GM23338 (cell line): ENCODE data around the gene C2orf92. TPM values are rescaled to one million over a fixed set of nuclear protein-coding genes. Genes with fewer than 3 reads are reported as not detected.
A peak's percentile ranks its signal among the peaks of the same experiment; 100 is the strongest.

ENCODE experiments used
- ATAC-seq: fragments of 200-7000 bp; cut with Tn5 transposase; 3 replicates; pipeline ENCODE4 v1.9.1; 2020
- DNase-seq: peaks from one replicate; pipeline ENCODE4 v3.0.0-alpha.2; 2015; ENCODE audit warnings: low spot score
- H2AFZ ChIP-seq: fragments of 200-600 bp; sonication (generic); 2 replicates; pipeline ENCODE4 v1.8.0; 2016; ENCODE audit warnings: antibody characterized with exemption, mild to moderate bottlenecking, moderate library complexity
- H3F3A ChIP-seq: fragments of 200-600 bp; sonication (generic); replicated peaks from 2 replicates; pipeline ENCODE4 v1.8.0; 2017; ENCODE audit warnings: antibody characterized with exemption, mixed run types, low read depth
- H3K27ac ChIP-seq: fragments of 200-600 bp; sonication (generic); 2 replicates; pipeline ENCODE4 v1.6.1; 2016; ENCODE audit warnings: low read depth
- H3K27me3 ChIP-seq: fragments of 200-600 bp; sonication (generic); 2 replicates; pipeline ENCODE4 v1.8.0; 2016; ENCODE audit warnings: mild to moderate bottlenecking, mixed run types, moderate library complexity; ENCODE audit not compliant: insufficient read depth
- H3K36me3 ChIP-seq: fragments of 200-600 bp; sonication (generic); 2 replicates; pipeline ENCODE4 v1.8.0; 2016; ENCODE audit warnings: mild to moderate bottlenecking; ENCODE audit not compliant: insufficient read depth
- H3K4me1 ChIP-seq: fragments of 200-600 bp; sonication (generic); 2 replicates; pipeline ENCODE4 v1.8.0; 2016; ENCODE audit warnings: mild to moderate bottlenecking, moderate library complexity; ENCODE audit not compliant: insufficient read depth
- H3K4me2 ChIP-seq: fragments of 200-600 bp; sonication (generic); 2 replicates; pipeline ENCODE4 v1.7.1; 2017; ENCODE audit warnings: mixed run types
- H3K4me3 ChIP-seq: fragments of 200-600 bp; sonication (generic); 2 replicates; pipeline ENCODE4 v1.6.1; 2016; ENCODE audit warnings: mixed run types
- H3K79me2 ChIP-seq: fragments of 200-600 bp; sonication (generic); replicated peaks from 2 replicates; pipeline ENCODE4 v1.8.0; 2017; ENCODE audit warnings: mild to moderate bottlenecking; ENCODE audit not compliant: insufficient read depth
- H3K9me2 ChIP-seq: fragments of 200-600 bp; sonication (generic); 2 replicates; pipeline ENCODE4 v1.8.0; 2017; ENCODE audit not compliant: insufficient read depth
- H4K20me1 ChIP-seq: fragments of 200-600 bp; sonication (generic); replicated peaks from 2 replicates; pipeline ENCODE4 v1.8.0; 2017; ENCODE audit warnings: mild to moderate bottlenecking; ENCODE audit not compliant: insufficient read depth
- H3K27ac Mint-ChIP-seq: 2 replicates; pipeline ENCODE4 v1.8.0; 2020; ENCODE audit warnings: inconsistent platforms, mild to moderate bottlenecking, moderate library complexity, mixed read lengths
- H3K27me3 Mint-ChIP-seq: 3 replicates; pipeline ENCODE4 v1.8.0; 2022; ENCODE audit warnings: low read depth, mild to moderate bottlenecking, moderate library complexity, mixed read lengths, inconsistent platforms; ENCODE audit not compliant: insufficient read depth, poor library complexity
- H3K36me3 Mint-ChIP-seq: 3 replicates; pipeline ENCODE4 v1.8.0; 2021; ENCODE audit warnings: low read depth, mild to moderate bottlenecking, inconsistent platforms, moderate library complexity, mixed read lengths
- H3K4me1 Mint-ChIP-seq: 3 replicates; pipeline ENCODE4 v1.8.0; 2020; ENCODE audit warnings: mild to moderate bottlenecking, inconsistent platforms, mixed read lengths
- H3K4me3 Mint-ChIP-seq: 3 replicates; pipeline ENCODE4 v1.8.0; 2021; ENCODE audit warnings: moderate library complexity, mild to moderate bottlenecking, inconsistent platforms, mixed read lengths
- H3K9me3 Mint-ChIP-seq: 3 replicates; pipeline ENCODE4 v1.8.0; 2020; ENCODE audit warnings: moderate library complexity, mild to moderate bottlenecking, inconsistent platforms, mixed read lengths
- CREB1 ChIP-seq: fragments of 250-450 bp; sonication (Bioruptor Pico); IDR thresholded peaks from 2 replicates; pipeline ENCODE4 v1.5.0; 2020; ENCODE audit warnings: low read depth, mild to moderate bottlenecking, moderate library complexity
- EZH2 ChIP-seq: fragments of 200-600 bp; sonication (generic); IDR thresholded peaks from one replicate; pipeline ENCODE4 v1.8.0; 2017; ENCODE audit warnings: antibody characterized with exemption, mild to moderate bottlenecking, low read depth; ENCODE audit not compliant: unreplicated experiment
- EZH2phosphoT487 ChIP-seq: fragments of 200-600 bp; sonication (generic); IDR thresholded peaks from one replicate; pipeline ENCODE4 v1.8.1; 2018; ENCODE audit warnings: antibody characterized with exemption; ENCODE audit not compliant: unreplicated experiment
- JUNB ChIP-seq: IDR thresholded peaks from one replicate; pipeline ENCODE4 v1.6.1; 2016; ENCODE audit warnings: antibody characterized with exemption; ENCODE audit not compliant: unreplicated experiment
- NANOG ChIP-seq: IDR thresholded peaks from 2 replicates; pipeline ENCODE4 v1.6.1; 2016; ENCODE audit warnings: antibody characterized with exemption, borderline replicate concordance
- POLR2AphosphoS5 ChIP-seq: IDR thresholded peaks from 2 replicates; pipeline ENCODE4 v1.6.1; 2016; ENCODE audit warnings: antibody characterized with exemption, low read depth
- STAT1 ChIP-seq: IDR thresholded peaks from one replicate; pipeline ENCODE4 v1.6.1; 2016; ENCODE audit warnings: antibody characterized with exemption; ENCODE audit not compliant: unreplicated experiment
- ZNF114 ChIP-seq: fragments of 250-450 bp; sonication (Bioruptor Pico); IDR thresholded peaks from 2 replicates; pipeline ENCODE4 v1.5.0; 2020; ENCODE audit warnings: mild to moderate bottlenecking, moderate library complexity
- ZNF331 ChIP-seq: fragments of 250-450 bp; sonication (Bioruptor Pico); IDR thresholded peaks from 2 replicates; pipeline ENCODE4 v1.5.0; 2020; ENCODE audit warnings: low read depth, mild to moderate bottlenecking, moderate library complexity
- polyA plus RNA-seq: library from polyadenylated mRNA; unstranded; fragments of >200 nt; fragmentation: Nextera tagmentation; extraction: Ambion mirVana; gene quantifications from 2 replicates; pipeline ENCODE4 v1.2.1, GENCODE V29; 2016
- total RNA-seq: library from RNA; depleted of rRNA; stranded (reverse); fragments of >200 nt; shearing (Covaris generic); gene quantifications from 2 replicates; pipeline ENCODE4 v1.2.3, GENCODE V29; 2014
- TF ChIP-seq, protein P1 (sequence below), 2 experiments: fragments of 200-600 bp in 1 of 2; sonication (generic) in 1 of 2; conservative IDR thresholded peaks; 2 replicates each; pipeline versions ENCODE4 v1.5.1 to v1.6.1; 2016 to 2017; ENCODE audit warnings: antibody characterized with exemption in 2 of 2, low read depth in 2 of 2, mild to moderate bottlenecking in 2 of 2, moderate library complexity in 1 of 2
- TF ChIP-seq, protein P2 (sequence below): IDR thresholded peaks from one replicate; pipeline ENCODE4 v1.6.1; 2018; ENCODE audit warnings: antibody characterized with exemption; ENCODE audit not compliant: unreplicated experiment
- TF ChIP-seq, protein P3 (sequence below): fragments of 250-450 bp; sonication (Bioruptor Pico); IDR thresholded peaks from 2 replicates; pipeline ENCODE4 v1.5.0; 2020; ENCODE audit warnings: mild to moderate bottlenecking, moderate library complexity
- TF ChIP-seq, protein P4 (sequence below): IDR thresholded peaks from 2 replicates; pipeline ENCODE4 v1.6.1; 2016; ENCODE audit warnings: antibody characterized with exemption

C2orf92 gene
- total and polyA plus RNA-seq, 2 experiments from 2014 or later: 1.7 to 2.6 TPM

DNA sequence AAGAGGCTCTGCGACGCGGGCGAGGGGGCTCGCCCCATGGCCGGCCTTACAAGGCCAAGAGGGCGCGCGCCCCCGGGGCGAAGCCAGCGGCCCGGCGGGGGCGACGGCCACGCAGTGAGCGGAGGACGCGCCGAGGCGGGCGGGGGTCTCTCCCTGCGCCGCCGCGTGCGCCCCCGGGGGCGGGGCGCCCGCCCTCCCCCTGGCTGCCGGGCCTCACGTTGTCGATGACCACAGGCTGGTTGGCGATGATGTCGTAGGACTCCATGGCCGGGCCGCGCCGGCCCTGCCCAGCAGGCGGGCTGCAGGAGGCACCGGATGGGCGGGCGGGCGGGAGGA is 5.9 kb upstream of the C2orf92 start:
- H3K4me2 ChIP-seq: peak overlapping the region; percentile 98
- peak overlapping the region; percentile 64 for H3K4me3 ChIP-seq
- Mint-ChIP-seq H3K4me3 (peak overlapping the region; percentile 89; the same call in 2 of the 3 replicates), H3K9me3 (no peaks in the 10 kb centered on the region), H3K27me3 (peaks cover 6% of the 10 kb centered on the region), H3K4me1 (peaks cover 19% of the 10 kb centered on the region), H3K36me3 (peaks cover 1% of the 10 kb centered on the region; the same call in 2 of the 3 replicates), H3K27ac (no peak overlapping the region)
- H2AFZ ChIP-seq: no peak overlapping the region; the same call in 1 of the 2 replicates
- H3K4me1 ChIP-seq: peaks cover 18% of the 10 kb centered on the region
- no peak for DNase-seq
- H4K20me1 ChIP-seq: peaks cover 10% of the 10 kb centered on the region; the same call in 1 of the 2 replicates
- no peaks in the 10 kb centered on the region for H3K36me3 ChIP-seq
- no peaks in the 10 kb centered on the region for H3K27me3 ChIP-seq
- ATAC-seq: no peak
- peaks cover 22% of the 10 kb centered on the region for H3K79me2 ChIP-seq
- H3K9me2 ChIP-seq: no peaks in the 10 kb centered on the region
- H3F3A ChIP-seq: peaks cover 3% of the 10 kb centered on the region; the same call in 1 of the 2 replicates
- peak overlapping the region; percentile 92 for H3K27ac ChIP-seq
- TF ChIP-seq, protein P1, sequence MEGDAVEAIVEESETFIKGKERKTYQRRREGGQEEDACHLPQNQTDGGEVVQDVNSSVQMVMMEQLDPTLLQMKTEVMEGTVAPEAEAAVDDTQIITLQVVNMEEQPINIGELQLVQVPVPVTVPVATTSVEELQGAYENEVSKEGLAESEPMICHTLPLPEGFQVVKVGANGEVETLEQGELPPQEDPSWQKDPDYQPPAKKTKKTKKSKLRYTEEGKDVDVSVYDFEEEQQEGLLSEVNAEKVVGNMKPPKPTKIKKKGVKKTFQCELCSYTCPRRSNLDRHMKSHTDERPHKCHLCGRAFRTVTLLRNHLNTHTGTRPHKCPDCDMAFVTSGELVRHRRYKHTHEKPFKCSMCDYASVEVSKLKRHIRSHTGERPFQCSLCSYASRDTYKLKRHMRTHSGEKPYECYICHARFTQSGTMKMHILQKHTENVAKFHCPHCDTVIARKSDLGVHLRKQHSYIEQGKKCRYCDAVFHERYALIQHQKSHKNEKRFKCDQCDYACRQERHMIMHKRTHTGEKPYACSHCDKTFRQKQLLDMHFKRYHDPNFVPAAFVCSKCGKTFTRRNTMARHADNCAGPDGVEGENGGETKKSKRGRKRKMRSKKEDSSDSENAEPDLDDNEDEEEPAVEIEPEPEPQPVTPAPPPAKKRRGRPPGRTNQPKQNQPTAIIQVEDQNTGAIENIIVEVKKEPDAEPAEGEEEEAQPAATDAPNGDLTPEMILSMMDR (conservative IDR thresholded peaks at IDR 0.05; ENCODE audit: low read depth in 2 of 2): no peak
- no peak for TF ChIP-seq EZH2phosphoT487
- no peak for TF ChIP-seq STAT1
- no peak for TF ChIP-seq NANOG
- TF ChIP-seq, protein P2, sequence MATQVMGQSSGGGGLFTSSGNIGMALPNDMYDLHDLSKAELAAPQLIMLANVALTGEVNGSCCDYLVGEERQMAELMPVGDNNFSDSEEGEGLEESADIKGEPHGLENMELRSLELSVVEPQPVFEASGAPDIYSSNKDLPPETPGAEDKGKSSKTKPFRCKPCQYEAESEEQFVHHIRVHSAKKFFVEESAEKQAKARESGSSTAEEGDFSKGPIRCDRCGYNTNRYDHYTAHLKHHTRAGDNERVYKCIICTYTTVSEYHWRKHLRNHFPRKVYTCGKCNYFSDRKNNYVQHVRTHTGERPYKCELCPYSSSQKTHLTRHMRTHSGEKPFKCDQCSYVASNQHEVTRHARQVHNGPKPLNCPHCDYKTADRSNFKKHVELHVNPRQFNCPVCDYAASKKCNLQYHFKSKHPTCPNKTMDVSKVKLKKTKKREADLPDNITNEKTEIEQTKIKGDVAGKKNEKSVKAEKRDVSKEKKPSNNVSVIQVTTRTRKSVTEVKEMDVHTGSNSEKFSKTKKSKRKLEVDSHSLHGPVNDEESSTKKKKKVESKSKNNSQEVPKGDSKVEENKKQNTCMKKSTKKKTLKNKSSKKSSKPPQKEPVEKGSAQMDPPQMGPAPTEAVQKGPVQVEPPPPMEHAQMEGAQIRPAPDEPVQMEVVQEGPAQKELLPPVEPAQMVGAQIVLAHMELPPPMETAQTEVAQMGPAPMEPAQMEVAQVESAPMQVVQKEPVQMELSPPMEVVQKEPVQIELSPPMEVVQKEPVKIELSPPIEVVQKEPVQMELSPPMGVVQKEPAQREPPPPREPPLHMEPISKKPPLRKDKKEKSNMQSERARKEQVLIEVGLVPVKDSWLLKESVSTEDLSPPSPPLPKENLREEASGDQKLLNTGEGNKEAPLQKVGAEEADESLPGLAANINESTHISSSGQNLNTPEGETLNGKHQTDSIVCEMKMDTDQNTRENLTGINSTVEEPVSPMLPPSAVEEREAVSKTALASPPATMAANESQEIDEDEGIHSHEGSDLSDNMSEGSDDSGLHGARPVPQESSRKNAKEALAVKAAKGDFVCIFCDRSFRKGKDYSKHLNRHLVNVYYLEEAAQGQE: no peak
- no peak for TF ChIP-seq CREB1 (CRISPR knock-in tag)
- TF ChIP-seq, protein P3, sequence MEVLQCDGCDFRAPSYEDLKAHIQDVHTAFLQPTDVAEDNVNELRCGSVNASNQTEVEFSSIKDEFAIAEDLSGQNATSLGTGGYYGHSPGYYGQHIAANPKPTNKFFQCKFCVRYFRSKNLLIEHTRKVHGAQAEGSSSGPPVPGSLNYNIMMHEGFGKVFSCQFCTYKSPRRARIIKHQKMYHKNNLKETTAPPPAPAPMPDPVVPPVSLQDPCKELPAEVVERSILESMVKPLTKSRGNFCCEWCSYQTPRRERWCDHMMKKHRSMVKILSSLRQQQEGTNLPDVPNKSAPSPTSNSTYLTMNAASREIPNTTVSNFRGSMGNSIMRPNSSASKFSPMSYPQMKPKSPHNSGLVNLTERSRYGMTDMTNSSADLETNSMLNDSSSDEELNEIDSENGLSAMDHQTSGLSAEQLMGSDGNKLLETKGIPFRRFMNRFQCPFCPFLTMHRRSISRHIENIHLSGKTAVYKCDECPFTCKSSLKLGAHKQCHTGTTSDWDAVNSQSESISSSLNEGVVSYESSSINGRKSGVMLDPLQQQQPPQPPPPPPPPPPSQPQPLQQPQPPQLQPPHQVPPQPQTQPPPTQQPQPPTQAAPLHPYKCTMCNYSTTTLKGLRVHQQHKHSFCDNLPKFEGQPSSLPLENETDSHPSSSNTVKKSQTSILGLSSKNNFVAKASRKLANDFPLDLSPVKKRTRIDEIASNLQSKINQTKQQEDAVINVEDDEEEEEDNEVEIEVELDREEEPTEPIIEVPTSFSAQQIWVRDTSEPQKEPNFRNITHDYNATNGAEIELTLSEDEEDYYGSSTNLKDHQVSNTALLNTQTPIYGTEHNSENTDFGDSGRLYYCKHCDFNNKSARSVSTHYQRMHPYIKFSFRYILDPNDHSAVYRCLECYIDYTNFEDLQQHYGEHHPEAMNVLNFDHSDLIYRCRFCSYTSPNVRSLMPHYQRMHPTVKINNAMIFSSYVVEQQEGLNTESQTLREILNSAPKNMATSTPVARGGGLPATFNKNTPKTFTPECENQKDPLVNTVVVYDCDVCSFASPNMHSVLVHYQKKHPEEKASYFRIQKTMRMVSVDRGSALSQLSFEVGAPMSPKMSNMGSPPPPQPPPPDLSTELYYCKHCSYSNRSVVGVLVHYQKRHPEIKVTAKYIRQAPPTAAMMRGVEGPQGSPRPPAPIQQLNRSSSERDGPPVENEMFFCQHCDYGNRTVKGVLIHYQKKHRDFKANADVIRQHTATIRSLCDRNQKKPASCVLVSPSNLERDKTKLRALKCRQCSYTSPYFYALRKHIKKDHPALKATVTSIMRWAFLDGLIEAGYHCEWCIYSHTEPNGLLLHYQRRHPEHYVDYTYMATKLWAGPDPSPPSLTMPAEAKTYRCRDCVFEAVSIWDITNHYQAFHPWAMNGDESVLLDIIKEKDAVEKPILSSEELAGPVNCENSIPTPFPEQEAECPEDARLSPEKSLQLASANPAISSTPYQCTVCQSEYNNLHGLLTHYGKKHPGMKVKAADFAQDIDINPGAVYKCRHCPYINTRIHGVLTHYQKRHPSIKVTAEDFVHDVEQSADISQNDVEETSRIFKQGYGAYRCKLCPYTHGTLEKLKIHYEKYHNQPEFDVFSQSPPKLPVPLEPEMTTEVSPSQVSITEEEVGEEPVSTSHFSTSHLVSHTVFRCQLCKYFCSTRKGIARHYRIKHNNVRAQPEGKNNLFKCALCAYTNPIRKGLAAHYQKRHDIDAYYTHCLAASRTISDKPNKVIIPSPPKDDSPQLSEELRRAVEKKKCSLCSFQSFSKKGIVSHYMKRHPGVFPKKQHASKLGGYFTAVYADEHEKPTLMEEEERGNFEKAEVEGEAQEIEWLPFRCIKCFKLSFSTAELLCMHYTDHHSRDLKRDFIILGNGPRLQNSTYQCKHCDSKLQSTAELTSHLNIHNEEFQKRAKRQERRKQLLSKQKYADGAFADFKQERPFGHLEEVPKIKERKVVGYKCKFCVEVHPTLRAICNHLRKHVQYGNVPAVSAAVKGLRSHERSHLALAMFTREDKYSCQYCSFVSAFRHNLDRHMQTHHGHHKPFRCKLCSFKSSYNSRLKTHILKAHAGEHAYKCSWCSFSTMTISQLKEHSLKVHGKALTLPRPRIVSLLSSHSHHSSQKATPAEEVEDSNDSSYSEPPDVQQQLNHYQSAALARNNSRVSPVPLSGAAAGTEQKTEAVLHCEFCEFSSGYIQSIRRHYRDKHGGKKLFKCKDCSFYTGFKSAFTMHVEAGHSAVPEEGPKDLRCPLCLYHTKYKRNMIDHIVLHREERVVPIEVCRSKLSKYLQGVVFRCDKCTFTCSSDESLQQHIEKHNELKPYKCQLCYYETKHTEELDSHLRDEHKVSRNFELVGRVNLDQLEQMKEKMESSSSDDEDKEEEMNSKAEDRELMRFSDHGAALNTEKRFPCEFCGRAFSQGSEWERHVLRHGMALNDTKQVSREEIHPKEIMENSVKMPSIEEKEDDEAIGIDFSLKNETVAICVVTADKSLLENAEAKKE (CRISPR knock-in tag): no peak
- no peak for TF ChIP-seq JUNB
- TF ChIP-seq, protein P4, sequence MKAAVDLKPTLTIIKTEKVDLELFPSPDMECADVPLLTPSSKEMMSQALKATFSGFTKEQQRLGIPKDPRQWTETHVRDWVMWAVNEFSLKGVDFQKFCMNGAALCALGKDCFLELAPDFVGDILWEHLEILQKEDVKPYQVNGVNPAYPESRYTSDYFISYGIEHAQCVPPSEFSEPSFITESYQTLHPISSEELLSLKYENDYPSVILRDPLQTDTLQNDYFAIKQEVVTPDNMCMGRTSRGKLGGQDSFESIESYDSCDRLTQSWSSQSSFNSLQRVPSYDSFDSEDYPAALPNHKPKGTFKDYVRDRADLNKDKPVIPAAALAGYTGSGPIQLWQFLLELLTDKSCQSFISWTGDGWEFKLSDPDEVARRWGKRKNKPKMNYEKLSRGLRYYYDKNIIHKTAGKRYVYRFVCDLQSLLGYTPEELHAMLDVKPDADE: no peak
- no peak for TF ChIP-seq EZH2
- no peak for TF ChIP-seq ZNF331 (CRISPR knock-in tag)
- TF ChIP-seq POLR2AphosphoS5: no peak
- no peak for TF ChIP-seq ZNF114 (CRISPR knock-in tag)
